Endometrium (tissue), 2 donors: ENCODE data around the gene NCK1.

Experiments
- FAIRE-seq: peaks from 2 replicates; lab custom pipeline; 2012; peaks lifted over from hg19 to GRCh38; lab: Jason Lieb, UNC
- donor health status: control.
- donor health status: control.

The NCK1 gene

DNA sequence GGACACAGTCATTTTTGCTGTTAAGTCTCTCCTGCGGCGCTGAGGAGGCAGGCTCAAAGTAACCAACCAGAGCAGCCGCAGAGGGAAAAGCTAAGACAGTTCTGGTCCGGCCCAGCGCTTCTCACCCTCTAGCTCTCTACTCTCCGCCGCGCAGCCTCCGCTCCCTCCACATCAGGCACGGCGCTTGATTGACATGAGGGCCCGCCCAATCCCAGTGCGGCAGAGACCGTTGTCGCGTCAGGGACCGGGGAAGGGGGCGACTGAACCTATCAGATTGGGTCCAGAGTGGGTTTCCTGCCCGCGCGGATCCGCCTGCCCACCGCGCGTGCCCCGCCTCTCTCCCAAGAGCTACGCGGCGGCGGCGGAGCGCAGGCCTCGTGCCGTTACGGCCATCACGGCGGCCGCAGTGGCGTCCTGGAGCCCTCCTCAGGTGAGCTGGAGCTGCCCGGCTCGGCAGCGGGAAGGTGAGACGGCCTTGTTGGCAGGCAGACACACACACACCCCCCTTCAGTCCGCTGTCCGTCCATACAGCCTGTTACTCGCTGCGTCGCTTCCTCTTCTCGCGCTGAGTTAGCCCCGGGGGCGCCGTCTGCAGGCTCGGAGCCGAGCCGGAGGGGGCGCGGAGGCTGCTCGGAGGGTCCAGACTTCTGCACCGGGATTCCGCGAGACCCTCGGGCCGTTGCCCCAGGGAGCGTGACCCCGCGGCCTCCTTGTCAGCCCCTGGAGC lies at the start of gene NCK1:
Gene NCK1 (plus strand): TSS at position 319 of the 727 bp plus-strand sequence. CDS start 65,794 bp downstream, outside the sequence.
- peak; percentile 88 for FAIRE-seq

DNA sequence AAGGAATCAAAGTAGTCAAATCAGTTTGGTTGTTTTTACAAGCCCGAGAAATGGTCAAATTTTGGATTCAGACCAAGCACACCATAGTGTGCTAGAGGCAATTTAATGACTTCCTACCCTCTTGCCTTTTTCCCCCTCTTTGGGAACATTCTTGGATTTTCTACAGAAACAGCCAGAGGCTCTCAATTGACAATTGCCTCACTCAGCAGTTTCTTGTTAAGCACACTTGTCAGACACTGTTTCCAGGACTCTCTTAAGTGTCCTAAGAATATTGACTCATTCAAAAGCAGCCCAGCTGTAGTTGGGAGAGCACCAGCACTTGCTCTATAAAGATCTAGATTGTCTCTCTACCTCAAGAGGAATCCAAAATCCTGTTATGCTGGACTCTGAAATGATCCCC lies 44.6 kb upstream of the NCK1 start:
- no peak for FAIRE-seq

- FAIRE-seq = no peak
These were observed 43.7 kb upstream of the NCK1 start for GRCh38 chr3:136818191-136818768.

- FAIRE-seq = no peak
These were observed 43.1 kb upstream of the NCK1 start, which contains the start of gene SLC35G2 for GRCh38 chr3:136818769-136819391. SLC35G2 (plus strand) TSS chr3:136819126; CDS start chr3:136854461, 35,335 bp downstream.

GRCh38 chr3:136819392-136819730 lies 42.6 kb upstream of the NCK1 start:
- FAIRE-seq = no peak

DNA sequence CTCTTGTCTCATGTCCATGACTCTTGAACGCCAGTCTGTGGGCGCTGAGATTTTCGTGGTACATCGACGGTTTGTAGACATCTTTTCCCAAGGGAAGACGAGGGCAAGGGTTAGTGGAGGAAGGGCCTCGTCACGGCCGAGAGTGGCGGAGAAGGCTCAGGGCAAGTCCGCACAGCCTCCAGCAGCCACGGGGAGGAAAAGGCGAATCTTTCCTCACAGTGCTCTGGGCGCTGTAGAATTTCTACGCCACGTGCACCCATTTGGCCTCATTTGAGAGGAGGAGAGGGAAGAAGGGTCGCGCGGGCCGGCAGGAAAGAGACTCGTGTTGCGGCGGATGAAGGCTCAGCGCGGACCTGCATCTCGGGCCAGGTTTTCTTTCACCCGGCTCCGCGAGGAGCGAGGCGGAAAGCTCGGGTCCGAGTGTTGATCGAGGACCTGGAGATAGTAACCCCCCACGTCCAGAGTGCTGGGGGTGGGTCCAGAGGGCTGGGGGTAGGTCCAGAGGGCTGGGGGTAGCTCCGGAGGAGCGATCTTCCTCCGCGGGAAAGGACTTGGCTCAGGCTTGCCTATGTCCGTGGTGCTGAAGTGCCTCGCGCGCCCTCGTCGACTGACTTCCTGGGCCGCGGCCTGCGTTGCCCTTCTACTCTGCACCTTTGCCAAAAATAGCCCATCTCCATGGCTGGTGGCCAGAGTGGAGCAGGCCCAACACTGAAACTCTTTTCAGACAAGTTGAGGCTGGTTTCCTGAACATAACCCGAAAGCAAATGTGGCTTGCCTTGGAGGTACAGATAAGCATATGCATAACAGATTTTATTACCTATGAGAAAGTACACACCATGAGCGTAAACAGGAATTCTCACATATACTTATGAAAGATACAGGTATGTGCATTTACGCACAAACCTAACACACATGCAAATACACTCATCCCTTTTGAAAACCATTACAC lies 42.0 kb upstream of the NCK1 start:
- no peak for FAIRE-seq

- FAIRE-seq = no peak
These were observed 30.5 kb upstream of the NCK1 start for GRCh38 chr3:136831461-136831860.

DNA sequence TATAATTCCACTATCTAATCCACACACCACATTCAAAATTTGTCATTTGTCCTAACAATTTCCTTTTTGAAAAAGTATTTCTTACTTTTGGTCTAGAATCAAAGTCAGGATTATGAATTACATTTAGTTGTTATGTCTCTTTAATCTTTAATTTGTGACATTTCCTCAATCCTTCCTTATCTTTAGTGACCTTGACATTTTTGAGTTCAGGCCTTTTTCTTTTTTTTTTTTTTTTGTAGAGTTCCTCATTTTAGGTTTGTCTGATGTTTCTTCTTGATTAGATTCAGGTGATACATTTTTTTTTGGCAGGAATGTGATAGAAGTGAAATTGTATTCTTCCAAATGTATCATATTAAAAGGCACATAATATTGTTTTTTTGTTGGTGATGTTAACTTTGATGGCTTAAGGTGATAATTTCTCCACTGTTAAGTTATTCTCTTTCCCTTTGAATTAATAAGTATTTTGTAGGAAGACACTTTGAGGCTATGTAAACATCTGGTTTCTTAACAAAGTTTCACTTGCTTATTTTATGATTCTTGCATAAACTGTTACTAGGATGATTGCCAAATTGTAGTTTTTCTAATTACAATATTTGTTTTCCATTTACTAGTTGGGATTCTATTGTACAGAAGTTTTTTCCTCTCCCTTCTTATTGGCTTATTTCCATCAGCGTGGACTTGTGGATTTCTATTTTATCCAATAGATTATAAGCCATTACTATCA lies 26.8 kb upstream of the NCK1 start:
- FAIRE-seq = peak; percentile 68

DNA sequence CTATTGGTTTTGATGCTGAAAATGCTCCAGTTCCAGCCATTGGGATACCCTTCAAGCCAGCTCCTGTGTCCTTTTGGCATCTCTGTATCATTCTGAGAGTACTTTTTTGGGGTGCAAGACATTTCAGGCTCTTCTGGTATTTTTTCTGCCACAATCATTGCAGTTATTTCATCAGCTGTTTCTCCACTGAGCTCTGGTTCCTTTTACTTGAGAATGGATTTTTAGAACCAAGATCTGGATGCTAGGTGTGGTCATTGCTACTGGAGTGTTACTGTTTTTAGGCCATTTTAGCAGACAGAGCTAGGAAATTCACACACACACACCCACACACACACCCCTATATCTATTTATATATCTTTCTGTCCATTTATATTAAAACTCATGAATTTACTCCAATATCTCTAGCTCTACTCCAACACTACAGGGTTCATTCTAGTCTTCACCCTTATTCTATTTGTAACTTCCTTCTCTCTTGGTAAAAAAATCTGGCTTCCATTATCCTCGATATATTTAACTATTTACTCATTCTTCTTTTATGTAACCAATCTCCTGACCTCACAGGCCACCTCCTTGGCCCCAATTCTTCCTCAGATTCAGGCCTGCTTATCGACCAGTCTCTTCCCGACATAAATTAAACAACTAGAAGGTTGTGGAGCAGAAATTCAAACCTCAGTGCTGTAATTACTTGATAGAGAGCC lies 26.0 kb upstream of the NCK1 start:
- no peak for FAIRE-seq

- no peak for FAIRE-seq
These were observed 25.4 kb upstream of the NCK1 start for GRCh38 chr3:136836511-136837156.

DNA sequence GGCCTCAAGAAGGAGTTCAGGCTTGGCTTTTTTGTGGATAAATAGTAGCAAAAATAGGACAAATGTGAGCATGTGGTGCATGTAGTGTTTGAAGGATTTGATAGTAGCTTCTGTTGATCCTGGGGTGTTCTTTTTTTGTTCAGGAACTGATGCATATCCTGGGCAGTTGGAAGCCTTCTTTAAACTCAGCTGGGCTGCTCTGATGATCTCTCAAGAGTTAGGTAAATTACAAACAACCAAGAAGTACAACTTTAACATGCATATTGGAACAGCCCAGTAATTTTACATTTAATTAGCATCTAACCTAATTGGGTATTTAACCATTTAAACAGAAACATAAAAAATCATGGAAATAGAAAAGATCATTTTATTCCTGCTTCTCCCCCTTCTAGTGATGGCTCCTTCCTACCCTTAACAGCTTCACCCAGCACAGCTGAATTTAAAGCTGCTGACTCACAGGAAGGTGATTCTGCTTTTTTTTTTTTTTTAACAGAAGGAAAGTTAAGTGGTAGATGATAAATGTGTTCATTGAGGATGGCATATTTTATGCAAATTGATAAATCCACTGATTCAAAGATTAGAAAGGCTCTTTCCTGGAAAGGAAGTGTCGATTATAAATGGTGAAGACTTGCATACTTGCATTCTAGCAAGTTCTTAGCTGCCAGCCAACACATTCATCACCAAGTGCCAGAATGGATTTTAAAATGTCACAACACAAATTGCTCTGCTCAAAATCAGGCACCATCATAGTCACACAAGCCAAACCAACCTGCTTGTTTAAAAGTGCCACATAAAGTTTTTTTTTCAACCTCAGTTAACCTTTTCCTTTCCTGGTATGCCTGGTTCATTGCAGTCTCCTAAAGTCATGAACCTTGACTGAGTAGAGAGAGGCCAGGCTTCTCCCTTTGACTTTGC lies 23.1 kb upstream of the NCK1 start:
- FAIRE-seq = no peak

DNA sequence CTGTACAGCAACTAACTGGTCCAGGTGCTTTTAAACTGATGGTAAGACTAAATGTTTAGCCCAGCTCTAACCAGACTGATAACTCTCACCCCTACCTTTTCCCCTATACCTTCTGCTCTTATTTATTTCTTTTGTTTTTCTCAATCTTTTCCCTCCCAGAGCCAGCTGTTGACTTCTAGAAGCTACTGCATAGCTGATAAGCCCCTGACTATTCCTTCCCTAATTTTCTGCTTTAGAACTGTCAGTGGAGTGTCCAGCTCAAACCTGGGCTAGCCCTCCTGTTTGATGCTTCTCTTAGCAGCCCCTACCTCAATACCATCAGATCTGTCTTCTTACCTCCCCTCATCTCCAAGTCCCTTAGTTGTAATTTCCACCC lies 22.5 kb upstream of the NCK1 start:
- FAIRE-seq = no peak

GRCh38 chr3:136840252-136840651 lies 21.8 kb upstream of the NCK1 start:
- FAIRE-seq = no peak

DNA sequence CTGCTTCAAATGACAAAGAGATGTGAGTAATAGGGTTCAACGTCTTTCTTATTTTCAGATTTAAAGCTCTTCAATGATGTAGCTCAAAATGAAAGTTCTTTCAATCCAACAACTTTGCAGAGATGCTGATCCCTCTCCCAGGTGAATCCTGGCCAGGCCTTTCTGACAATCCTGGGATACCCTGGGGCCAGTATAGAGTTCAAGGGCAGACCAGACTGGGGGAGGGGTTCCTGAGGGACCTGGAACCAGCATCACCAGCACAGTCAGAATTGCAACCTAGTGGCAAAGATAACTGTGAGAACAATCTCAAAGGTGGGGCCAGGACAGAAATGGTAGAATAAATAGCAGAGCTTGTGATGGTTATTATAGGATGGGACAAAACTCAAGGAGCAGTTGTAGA lies 19.7 kb upstream of the NCK1 start:
- no peak for FAIRE-seq

DNA sequence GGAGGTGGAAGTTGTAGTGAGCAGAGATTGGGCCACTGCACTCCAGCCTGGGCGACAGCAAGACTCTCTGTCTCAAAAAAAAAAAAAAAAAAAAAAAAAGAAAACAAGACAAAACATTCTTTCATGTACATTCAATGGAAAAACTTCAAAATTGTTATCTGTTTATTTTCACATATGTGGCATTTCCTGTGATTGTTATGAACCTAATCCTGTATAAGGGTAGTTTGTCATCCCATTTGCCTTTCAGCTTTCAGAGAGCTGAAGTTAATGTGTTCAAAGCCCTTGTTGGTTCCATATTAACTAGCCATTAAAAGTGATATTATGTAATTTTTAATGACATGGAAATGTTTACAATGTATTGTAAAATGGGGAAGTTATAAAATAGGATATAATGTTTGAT lies 17.3 kb upstream of the NCK1 start:
- FAIRE-seq = no peak

GRCh38 chr3:136852180-136852579 lies 9.8 kb upstream of the NCK1 start:
- FAIRE-seq = no peak

DNA sequence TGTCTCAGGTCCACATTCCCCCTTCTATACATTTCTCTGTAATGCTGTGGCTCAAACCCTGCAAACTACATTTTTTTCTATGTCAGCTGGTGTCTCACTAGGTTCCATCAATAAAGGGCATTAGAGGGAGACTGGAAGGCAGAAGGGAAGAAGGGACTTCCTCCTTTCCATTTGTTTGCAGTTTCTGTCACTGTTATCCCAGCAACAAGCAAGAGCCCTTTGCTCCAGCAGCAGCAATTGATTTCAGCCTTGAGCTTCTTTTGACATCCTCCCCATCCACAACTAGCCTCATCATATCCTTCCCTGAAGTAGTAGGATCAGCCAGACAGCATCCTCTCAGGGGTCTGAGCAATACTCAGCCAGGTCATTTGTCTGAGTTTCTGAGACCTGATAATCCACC lies 5.3 kb upstream of the NCK1 start:
- FAIRE-seq = no peak

GRCh38 chr3:136858381-136858780 lies 3.6 kb upstream of the NCK1 start:
- FAIRE-seq = no peak

DNA sequence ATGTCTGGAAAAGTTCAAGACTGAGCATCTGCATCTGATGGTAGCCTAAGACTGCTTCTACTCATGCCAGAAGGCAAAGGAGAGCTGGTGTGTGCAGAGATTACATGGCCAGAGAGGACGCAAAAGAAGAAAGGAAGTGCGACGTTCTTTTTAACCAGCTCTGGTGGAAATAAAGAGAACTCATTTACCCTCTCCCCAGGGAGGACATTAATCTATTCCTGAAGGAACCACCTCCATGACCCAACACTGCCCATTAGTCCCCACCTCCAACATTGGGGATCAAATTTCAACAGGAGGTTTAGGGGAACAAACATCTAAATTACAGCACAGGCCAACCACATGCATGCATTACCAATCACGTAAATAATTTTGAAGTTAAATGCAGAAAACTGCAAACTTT lies 1.5 kb upstream of the NCK1 start:
- no peak for FAIRE-seq
